ENCODE results near the gene HTR2C.
"Not testable (repeated sequence)": the region's sequence is repeated elsewhere in the genome, so short reads cannot be mapped to it uniquely, and the experiment has no call there.

The HTR2C gene

DNA sequence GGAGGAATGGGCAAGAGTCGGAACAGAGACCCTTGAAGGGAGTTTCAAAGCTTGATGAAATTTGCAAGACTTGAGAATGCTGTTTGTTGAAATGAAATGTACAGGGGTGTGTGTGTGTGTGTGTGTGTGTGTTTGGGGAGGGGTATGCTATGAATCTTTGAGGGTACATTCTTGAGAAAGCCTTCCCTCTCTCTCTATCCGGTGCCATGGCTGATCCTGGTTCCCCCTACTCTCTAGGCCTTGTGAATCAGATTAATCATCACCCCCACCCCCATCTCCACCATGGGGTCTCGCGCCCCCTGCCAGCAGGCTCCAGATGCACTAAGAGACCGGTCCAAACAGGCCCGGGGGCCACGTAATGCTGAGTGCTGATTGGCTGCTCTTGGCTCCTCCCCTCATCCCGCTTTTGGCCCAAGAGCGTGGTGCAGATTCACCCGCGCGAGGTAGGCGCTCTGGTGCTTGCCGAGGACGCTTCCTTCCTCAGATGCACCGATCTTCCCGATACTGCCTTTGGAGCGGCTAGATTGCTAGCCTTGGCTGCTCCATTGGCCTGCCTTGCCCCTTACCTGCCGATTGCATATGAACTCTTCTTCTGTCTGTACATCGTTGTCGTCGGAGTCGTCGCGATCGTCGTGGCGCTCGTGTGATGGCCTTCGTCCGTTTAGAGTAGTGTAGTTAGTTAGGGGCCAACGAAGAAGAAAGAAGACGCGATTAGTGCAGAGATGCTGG, at the start of gene HTR2C:
HTR2C (plus strand) TSS at position 441 of the 729 bp plus-strand sequence. CDS start 142,851 bp downstream, outside the sequence.
- no peak for DNase-seq

DNA sequence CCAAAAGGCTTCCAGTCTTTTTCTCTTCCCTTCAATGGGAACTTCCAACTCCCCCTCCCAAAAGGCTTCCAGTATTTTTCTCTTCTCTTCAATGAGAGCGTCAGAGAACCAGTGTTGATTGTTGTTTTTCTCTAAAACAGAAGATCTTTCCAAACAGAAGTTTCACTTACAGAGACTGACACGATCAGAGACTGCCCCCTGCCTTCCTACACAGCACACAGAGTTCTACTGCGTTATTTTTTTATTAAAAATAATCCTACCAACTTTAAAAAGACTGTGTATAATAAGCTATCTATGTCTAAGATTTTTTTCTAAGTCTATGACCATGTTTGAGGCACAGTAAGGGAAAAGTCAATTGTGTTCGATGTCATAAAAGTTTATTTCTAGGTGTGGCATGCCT, 3.5 kb upstream of the HTR2C start:
- DNase-seq = peak; percentile 2

- DNase-seq = no peak
Observed at GRCh38 chrX:114581528-114582263, 2.2 kb upstream of the HTR2C start.

DNA sequence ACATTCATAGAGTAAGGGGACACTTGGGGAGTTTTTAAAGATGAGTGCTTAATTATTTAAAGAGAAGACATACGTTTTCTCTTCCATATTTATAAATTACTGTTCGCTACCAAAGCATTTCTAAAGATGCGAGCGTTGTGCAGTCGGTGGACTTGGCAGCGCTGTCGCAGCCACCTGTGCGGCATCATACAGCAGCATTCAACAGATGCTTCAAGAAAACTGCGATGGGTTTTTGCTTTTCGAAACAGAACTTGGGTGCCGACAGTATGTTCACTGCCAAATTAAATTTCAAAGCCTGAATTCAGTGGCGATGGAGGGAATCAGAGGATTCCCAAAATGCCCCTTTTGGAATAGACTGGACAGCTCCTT, 1.6 kb upstream of the HTR2C start:
- no peak for DNase-seq

GRCh38 chrX:114582698-114583395, 1.0 kb upstream of the HTR2C start:
- no peak for DNase-seq

- no peak for DNase-seq
Observed at GRCh38 chrX:114584375-114584943, 573 bp downstream of the HTR2C start.

GRCh38 chrX:114584983-114585842, 1.3 kb downstream of the HTR2C start:
- no peak for DNase-seq

- DNase-seq = no peak
Observed at GRCh38 chrX:114591121-114591520, 7.2 kb downstream of the HTR2C start.

- DNase-seq = no peak
Observed at GRCh38 chrX:114599305-114599704, 15.4 kb downstream of the HTR2C start.

GRCh38 chrX:114599911-114600310, 16.0 kb downstream of the HTR2C start:
- DNase-seq = no peak

GRCh38 chrX:114606619-114607018, 22.7 kb downstream of the HTR2C start:
- not testable (repeated sequence) for DNase-seq

- DNase-seq = peak; percentile 49
Observed at GRCh38 chrX:114611018-114611619, 27.2 kb downstream of the HTR2C start.

GRCh38 chrX:114615765-114616164, 31.9 kb downstream of the HTR2C start:
- DNase-seq = no peak

DNA sequence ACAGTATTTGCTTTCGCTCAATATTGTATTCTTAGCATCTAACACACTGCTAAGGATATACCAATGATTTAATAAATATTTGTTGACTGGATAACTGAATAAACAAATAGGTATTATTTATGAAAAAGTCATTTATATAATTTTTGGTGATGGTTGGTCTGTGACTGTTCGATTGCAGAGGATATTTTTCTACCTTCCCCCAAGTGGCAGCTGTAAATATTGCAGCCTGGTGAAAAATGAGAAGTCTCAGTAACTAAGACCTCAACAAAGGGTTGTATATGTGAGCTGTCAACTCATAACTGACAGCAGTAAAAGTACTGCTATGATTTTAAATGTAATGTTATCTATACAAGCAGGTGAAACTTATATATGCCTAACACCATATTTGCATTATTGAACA, 36.0 kb downstream of the HTR2C start:
- peak; percentile 9 for DNase-seq

DNA sequence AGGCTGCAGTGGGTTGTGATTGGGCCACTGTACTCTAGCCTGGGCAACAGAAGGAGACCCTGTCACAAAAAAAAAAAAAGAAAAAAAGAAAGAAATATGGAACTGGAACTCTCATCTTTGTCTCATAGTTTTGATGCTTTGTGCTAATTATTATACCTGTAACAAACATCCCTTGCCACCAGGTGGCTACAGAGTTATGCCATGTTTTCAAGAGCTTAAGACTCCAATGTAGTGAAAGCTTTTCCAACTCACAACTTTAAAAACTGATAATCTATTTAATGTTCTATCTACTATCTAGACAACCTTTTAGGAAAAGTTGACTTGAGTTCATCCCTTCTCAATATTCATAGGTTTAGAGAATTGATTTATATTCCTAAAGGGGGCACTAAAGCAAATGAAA, 42.4 kb downstream of the HTR2C start:
- peak; percentile 12 for DNase-seq

- no peak for DNase-seq
Observed at GRCh38 chrX:114635986-114636385, 52.1 kb downstream of the HTR2C start.

GRCh38 chrX:114650351-114650750, 66.5 kb downstream of the HTR2C start:
- no peak for DNase-seq

DNA sequence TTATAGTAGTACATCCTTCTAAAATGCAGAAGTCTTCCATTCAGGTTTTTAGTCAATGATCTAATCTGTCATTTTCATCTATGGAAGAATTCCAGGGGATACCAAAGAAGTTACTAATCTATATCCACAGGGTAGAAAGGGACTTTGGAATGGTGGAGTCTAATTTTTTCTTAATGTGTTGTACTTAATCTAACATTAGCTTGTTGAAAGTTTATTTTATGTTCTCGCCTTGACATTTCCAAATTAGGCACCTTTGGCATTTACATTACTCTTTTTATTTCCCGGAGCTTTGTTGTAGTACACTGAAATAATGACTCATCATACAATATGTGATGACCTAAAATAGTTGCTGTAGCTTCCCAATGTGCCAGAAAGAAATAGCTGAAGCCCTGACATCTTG, 91.5 kb downstream of the HTR2C start:
- no peak for DNase-seq

- DNase-seq = not testable (repeated sequence)
Observed at GRCh38 chrX:114700533-114700932, 116.6 kb downstream of the HTR2C start.

DNA sequence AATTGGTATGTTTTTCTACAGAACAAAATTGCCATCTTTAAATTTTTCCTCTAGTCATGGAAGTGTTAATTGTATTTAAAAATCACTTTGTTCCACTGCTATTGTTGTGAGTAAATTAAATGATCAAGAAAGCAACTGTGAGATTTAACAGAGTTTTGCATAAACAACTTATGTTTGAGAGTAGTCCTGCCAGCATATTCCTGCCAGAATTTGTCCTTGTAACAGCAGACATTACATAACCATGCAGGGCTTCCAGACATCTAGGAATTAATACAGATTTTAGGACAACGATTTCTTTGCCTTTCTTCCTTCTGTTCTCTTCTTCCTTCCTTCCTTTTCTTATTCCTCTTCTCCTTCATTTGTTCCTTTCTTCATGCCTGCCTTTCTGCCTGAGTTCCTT, 125.5 kb downstream of the HTR2C start:
- no peak for DNase-seq

DNA sequence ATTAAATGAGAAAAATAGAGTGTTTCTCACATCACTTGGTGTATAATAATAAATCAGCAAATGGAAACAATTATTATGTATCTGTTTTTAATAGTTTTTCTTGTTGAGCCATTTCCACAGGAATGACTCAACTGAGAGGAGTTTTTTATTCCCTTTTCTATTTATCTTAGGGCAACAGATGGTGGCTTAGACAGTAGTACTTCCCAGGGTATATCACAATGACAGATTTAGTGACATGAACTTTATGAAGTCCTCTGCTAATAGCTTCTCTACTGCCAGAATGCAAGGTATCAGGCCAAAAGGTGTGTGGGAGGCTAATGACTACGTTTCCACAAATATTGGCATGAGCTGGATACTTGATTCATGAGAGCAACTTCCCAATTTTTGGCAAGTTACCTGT, 126.7 kb downstream of the HTR2C start:
- no peak for DNase-seq

- no peak for DNase-seq
Observed at GRCh38 chrX:114712466-114712865, 128.6 kb downstream of the HTR2C start.

Data from hematopoietic multipotent progenitor cell treated with erythropoietin and hydrocortisone succinate and interleukin-3 and kit ligand, for 6 days (in vitro differentiated cells).